Measurements from ENCODE around the gene DAB2IP.
A peak's percentile ranks its signal among the peaks of the same experiment; 100 is the strongest.
"Not testable (repeated sequence)": the region's sequence is repeated elsewhere in the genome, so short reads cannot be mapped to it uniquely, and the experiment has no call there.

DAB2IP gene

GRCh38 chr9:121651295-121652020 is at the start of gene DAB2IP:
DAB2IP (plus strand) TSS chr9:121651634; CDS start chr9:121651776, 142 bp downstream.
- DNase-seq = no peak

- no peak for DNase-seq
Measured at GRCh38 chr9:121603028-121603427, 48.4 kb upstream of the DAB2IP start.

- DNase-seq = peak; percentile 18
Measured at GRCh38 chr9:121604242-121604641, 47.2 kb upstream of the DAB2IP start.

GRCh38 chr9:121604654-121605053 is 46.8 kb upstream of the DAB2IP start:
- DNase-seq = no peak

GRCh38 chr9:121607434-121608167 is 43.8 kb upstream of the DAB2IP start:
- no peak for DNase-seq

- no peak for DNase-seq
Measured at GRCh38 chr9:121608168-121608853, 43.1 kb upstream of the DAB2IP start.

GRCh38 chr9:121609822-121610637 is 41.4 kb upstream of the DAB2IP start:
- peak; percentile 88 for DNase-seq

GRCh38 chr9:121610638-121610953 is 40.8 kb upstream of the DAB2IP start:
- DNase-seq = no peak

GRCh38 chr9:121612511-121612998 is 38.9 kb upstream of the DAB2IP start:
- DNase-seq = no peak

GRCh38 chr9:121613009-121613752 is 38.3 kb upstream of the DAB2IP start:
- peak; percentile 77 for DNase-seq

- DNase-seq = no peak
Measured at GRCh38 chr9:121616123-121616755, 35.2 kb upstream of the DAB2IP start.

GRCh38 chr9:121618504-121618903 is 32.9 kb upstream of the DAB2IP start:
- DNase-seq = no peak

GRCh38 chr9:121618910-121619309 is 32.5 kb upstream of the DAB2IP start:
- DNase-seq = not testable (repeated sequence)

GRCh38 chr9:121619545-121620324 is 31.7 kb upstream of the DAB2IP start:
- DNase-seq = no peak

GRCh38 chr9:121620325-121620673 is 31.1 kb upstream of the DAB2IP start:
- no peak for DNase-seq

- DNase-seq = no peak
Measured at GRCh38 chr9:121620777-121621449, 30.5 kb upstream of the DAB2IP start.

- DNase-seq = no peak
Measured at GRCh38 chr9:121622387-121623203, 28.8 kb upstream of the DAB2IP start.

- not testable (repeated sequence) for DNase-seq
Measured at GRCh38 chr9:121623430-121623829, 28.0 kb upstream of the DAB2IP start.

- DNase-seq = no peak
Measured at GRCh38 chr9:121625590-121625989, 25.8 kb upstream of the DAB2IP start.
